SK-N-MC (cell line): ENCODE data around the gene CNNM2.

Source experiments
- EZH2 ChIP-seq: fragments of 200-600 bp; sonication (generic); IDR thresholded peaks from one replicate; pipeline ENCODE4 v1.6.1; 2017; ENCODE audit warnings: antibody characterized with exemption
- POLR2AphosphoS5 ChIP-seq: IDR thresholded peaks from 2 replicates; pipeline ENCODE4 v1.6.1; 2012; ENCODE audit warnings: mild to moderate bottlenecking, low read depth, low read length, borderline replicate concordance

- TF ChIP-seq POLR2AphosphoS5, result no peak
- TF ChIP-seq EZH2, result no peak
These were observed 31.8 kb downstream of the CNNM2 start for GRCh38 chr10:102949916-102950315.
